Psoas muscle (tissue), 8 donors: ENCODE data around the gene GAB3. TPM values are rescaled to one million over a fixed set of nuclear protein-coding genes. Genes with fewer than 3 reads are reported as not detected.
"Not testable (repeated sequence)": the region's sequence is repeated elsewhere in the genome, so short reads cannot be mapped to it uniquely, and the experiment has no call there.

Experiments
- ATAC-seq, 4 donors: fragments of 200-7000 bp; cut with Tn5 transposase; one replicate each; pipeline ENCODE4 v1.9.1; 2020; ENCODE audit warnings: moderate library complexity in 3 of 4, mild to moderate bottlenecking in 2 of 4
- DNase-seq, 2 donors: peaks; one replicate each; pipeline ENCODE4 v3.0.0-alpha.2; 2020
- H3K27ac ChIP-seq: fragments of 200-600 bp; one replicate; pipeline ENCODE4 v1.8.0; 2022
- H3K27me3 ChIP-seq, 3 donors: fragments of 200-600 bp in 1 of 3; one replicate each; pipeline versions ENCODE4 v1.6.1 to v1.8.0; 2013 to 2022; ENCODE audit warnings: low read length in 2 of 3, mild to moderate bottlenecking in 2 of 3, moderate library complexity in 1 of 3; ENCODE audit not compliant: insufficient read depth in 3 of 3
- H3K36me3 ChIP-seq, 2 donors: fragments of 200-600 bp in 1 of 2; one replicate each; pipeline versions ENCODE4 v1.6.1 to v1.8.0; 2013 to 2022; ENCODE audit warnings: low read depth in 1 of 2, mild to moderate bottlenecking in 1 of 2, moderate library complexity in 1 of 2; ENCODE audit not compliant: insufficient read depth in 1 of 2
- H3K4me1 ChIP-seq: fragments of 200-600 bp; one replicate; pipeline ENCODE4 v1.8.0; 2022
- H3K4me3 ChIP-seq: fragments of 200-600 bp; one replicate; pipeline ENCODE4 v1.8.0; 2022; ENCODE audit warnings: mild to moderate bottlenecking
- H3K9me3 ChIP-seq: fragments of 200-600 bp; one replicate; pipeline ENCODE4 v1.8.0; 2022
- CTCF ChIP-seq: fragments of 200-600 bp; IDR thresholded peaks from one replicate; pipeline ENCODE4 v1.8.0; 2022; ENCODE audit warnings: antibody characterized with exemption
- WGBS, 3 donors: extraction: QIAGEN DNeasy Blood & Tissue Kit; methylation state at CpG; one replicate each; pipeline versions ENCODE4 v1.1.6 to v1.1.7; 2013; 5-methylcytosine and 5-hydroxymethylcytosine counted together
- intact Hi-C, 2 donors: fragments of 100-400 bp; cut with DNase I; formaldehyde crosslinking; loops; one replicate each; pipeline versions ENCODE4 v1.11.0 to v1.14.2; 2022
- polyA plus RNA-seq, 3 donors: library from polyadenylated mRNA; stranded (reverse); fragments of 200-250 nt; gene quantifications; one replicate each; pipeline ENCODE4 v1.2.3, GENCODE V29; 2013
- total RNA-seq, 4 donors: library from RNA; stranded (reverse); fragmentation: NEBNext Ultra II Directional in 2 of 4; extraction: Animal tissue kit (Norgen Biotek cat#: 25700) in 2 of 4; gene quantifications; one replicate each; pipeline versions ENCODE4 v1.2.1 to v1.2.4, GENCODE V29; 2021 to 2023
- donor health status: healthy with polysubstance abuse.
- donor health status: DM: no; HTN: no; CAD: no; lungs with moderate emphysema.
- donor health status: Bipolar disorder and iron deficiency.
- donor health status: healthy.
- donor health status: DM: yes; HTN: yes; CAD: no.
- donor health status: DM: no; HTN: no; CAD: no.
- donor health status: DM: no; HTN: no; CAD: no.
- donor health status: DM: yes; HTN: yes; CAD: no.

The GAB3 gene
- total and polyA plus RNA-seq, 7 donors = 0.61 to 3.4 (median 1.4) TPM

GRCh38 chrX:154696676-154697045 is 54.2 kb downstream of the GAB3 start:
- H3K36me3 ChIP-seq = peaks cover 0 to 3% of the 10 kb centered on the region in 2 donors
- DNase-seq = no peak

DNA sequence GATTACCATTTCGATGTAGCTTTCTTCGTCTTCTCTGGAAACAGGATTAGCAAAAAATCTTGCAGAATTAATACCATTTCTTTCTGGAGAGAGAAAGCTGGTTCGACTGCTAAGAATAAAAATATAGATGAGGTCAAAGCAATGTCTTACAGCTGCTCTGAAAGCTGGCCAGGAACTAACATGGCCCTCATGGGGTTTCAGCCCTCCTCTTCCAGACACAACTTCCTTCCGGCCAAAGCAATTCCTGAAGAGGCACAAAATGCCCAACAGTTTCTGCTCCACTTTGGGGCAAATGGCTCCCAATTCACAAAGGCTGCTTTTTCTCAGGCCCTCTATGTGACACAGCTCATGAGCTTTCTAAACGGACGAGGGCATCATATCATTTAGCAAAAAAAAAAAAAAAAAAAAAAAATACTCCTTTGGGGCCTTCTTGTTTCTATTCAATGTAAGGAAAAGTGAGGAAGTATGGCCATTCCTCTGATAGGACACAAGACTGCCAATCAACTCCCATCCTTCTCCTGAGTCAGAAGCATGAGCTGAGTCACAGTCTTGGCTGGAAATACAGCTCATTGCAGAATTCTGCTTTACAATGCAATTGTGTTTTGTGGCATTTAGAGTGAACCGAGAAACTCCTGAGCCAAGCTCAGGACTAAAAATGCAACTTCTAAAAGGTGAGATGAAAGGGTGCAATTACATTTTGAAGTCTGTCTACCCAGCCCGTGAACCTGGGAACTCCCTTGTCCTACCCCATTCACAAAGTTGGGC is 54.8 kb downstream of the GAB3 start:
- WGBS, 3 donors = 31 to 44% (median 35%) methylated on average over 7 to 8 of the region's 8 CpGs
- peaks cover 0 to 3% of the 10 kb centered on the region in 2 donors for H3K36me3 ChIP-seq
- H3K27me3 ChIP-seq = no peaks in the 10 kb centered on the region
- H3K9me3 ChIP-seq = no peaks in the 10 kb centered on the region
- no peak overlapping the region for H3K27ac ChIP-seq
- TF ChIP-seq CTCF = no peak
- H3K4me1 ChIP-seq = no peaks in the 10 kb centered on the region
- ATAC-seq (peak in 3 of 4 donors; percentile 43 to 68 (median 44)), DNase-seq (no peak)
- intact Hi-C loops = no loop called here
- no peak overlapping the region for H3K4me3 ChIP-seq

More at GRCh38 chrX:154696676-154697045, 54.2 kb downstream of the GAB3 start:
- no peak for TF ChIP-seq CTCF
- intact Hi-C loops = no loop called here
- Histone ChIP-seq H3K9me3 (no peaks in the 10 kb centered on the region), H3K4me1 (no peaks in the 10 kb centered on the region), H3K27ac (no peak overlapping the region), H3K27me3 (no peaks in the 10 kb centered on the region), H3K4me3 (no peak overlapping the region)
- WGBS, 3 donors = 59 to 77% (median 74%) methylated on average over 1 of the region's 1 CpG
- no peak for ATAC-seq

GRCh38 chrX:154693394-154693793 is 57.5 kb downstream of the GAB3 start:
- no peak for TF ChIP-seq CTCF
- Histone ChIP-seq H3K9me3 (peaks cover 3% of the 10 kb centered on the region), H3K27me3 (no peaks in the 10 kb centered on the region), H3K4me1 (no peaks in the 10 kb centered on the region), H3K36me3 (no peaks in the 10 kb centered on the region), H3K27ac (no peak overlapping the region), H3K4me3 (no peak overlapping the region)
- DNase-seq (no peak), ATAC-seq (no peak)
- intact Hi-C loops = no loop called here
- 85 to 95% (median 94%) methylated on average over 3 of the region's 3 CpGs for WGBS, 3 donors

DNA sequence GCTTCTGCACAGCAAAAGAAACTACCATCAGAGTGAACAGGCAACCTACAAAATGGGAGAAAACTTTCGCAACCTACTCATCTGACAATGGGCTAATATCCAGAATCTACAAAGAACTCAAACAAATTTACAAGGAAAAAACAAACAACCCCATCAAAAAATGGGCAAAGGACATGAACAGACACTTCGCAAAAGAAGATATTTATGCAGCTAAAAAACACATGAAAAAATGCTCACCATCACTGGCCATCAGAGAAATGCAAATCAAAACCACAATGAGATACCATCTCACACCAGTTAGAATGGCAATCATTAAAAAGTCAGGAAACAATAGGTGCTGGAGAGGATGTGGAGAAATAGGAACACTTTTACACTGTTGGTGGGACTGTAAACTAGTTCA is 60.4 kb downstream of the GAB3 start:
- H3K9me3 ChIP-seq, intact Hi-C loops, H3K27me3 ChIP-seq, H3K27ac ChIP-seq, H3K4me1 ChIP-seq, H3K4me3 ChIP-seq, ATAC-seq, DNase-seq, H3K36me3 ChIP-seq: not testable (repeated sequence)
- 86 to 94% (median 93%) methylated on average over 2 of the region's 2 CpGs for whole genome bisulfite sequencing, 3 donors

GRCh38 chrX:154672084-154672483 is 78.8 kb downstream of the GAB3 start:
- H3K36me3 ChIP-seq, intact Hi-C loops, H3K4me1 ChIP-seq, H3K4me3 ChIP-seq, DNase-seq, ATAC-seq, H3K9me3 ChIP-seq, H3K27ac ChIP-seq, H3K27me3 ChIP-seq: not testable (repeated sequence)

DNA sequence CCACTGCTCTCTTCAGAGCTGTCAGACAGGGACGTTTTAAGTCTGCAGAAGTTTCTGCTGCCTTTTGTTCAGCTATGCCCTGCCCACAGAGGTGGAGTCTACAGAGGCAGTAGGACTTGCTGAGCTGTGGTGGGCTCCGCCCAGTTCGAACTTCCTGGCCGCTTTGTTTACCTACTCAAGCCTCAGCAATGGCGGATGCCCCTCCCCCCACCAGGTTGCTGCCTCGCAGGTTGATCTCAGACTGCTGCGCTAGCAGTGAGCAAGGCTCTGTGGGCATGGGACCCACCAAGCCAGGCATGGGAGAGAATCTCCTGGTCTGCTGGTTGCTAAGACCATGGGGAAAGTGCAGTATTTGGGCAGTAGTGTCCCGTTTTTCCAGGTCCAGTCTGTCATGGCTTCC is 80.0 kb downstream of the GAB3 start:
- H3K27ac ChIP-seq, H3K4me3 ChIP-seq, H3K36me3 ChIP-seq, DNase-seq, H3K27me3 ChIP-seq, ATAC-seq, H3K4me1 ChIP-seq, intact Hi-C loops, H3K9me3 ChIP-seq: not testable (repeated sequence)
- 74 to 83% (median 80%) methylated on average over 7 to 8 of the region's 8 CpGs for WGBS, 3 donors
